Smooth muscle cell (in vitro differentiated cells): ENCODE results near the gene NR2E3. TPM values are rescaled to one million over a fixed set of nuclear protein-coding genes. Genes with fewer than 3 reads are reported as not detected.

Experiments used
- DNase-seq: peaks from one replicate; lab custom pipeline; 2025; ENCODE audit not compliant: unreplicated experiment; lab: John Stamatoyannopoulos, UW
- H2AFZ ChIP-seq: fragments of 200-600 bp; sonication (generic); 2 replicates; pipeline ENCODE4 v1.6.0; 2016; ENCODE audit warnings: antibody characterized with exemption, low read depth, mild to moderate bottlenecking
- H3F3A ChIP-seq: fragments of 200-600 bp; sonication (generic); 2 replicates; pipeline ENCODE4 v1.6.0; 2017; ENCODE audit warnings: antibody characterized with exemption, low read depth
- H3K27ac ChIP-seq: fragments of 200-600 bp; sonication (generic); 2 replicates; pipeline ENCODE4 v1.5.1; 2016; ENCODE audit warnings: low read depth, mild to moderate bottlenecking
- H3K27me3 ChIP-seq: fragments of 200-600 bp; sonication (generic); 2 replicates; pipeline ENCODE4 v1.6.1; 2016; ENCODE audit warnings: low read depth, mild to moderate bottlenecking
- H3K36me3 ChIP-seq: fragments of 200-600 bp; sonication (generic); 2 replicates; pipeline ENCODE4 v1.5.1; 2016; ENCODE audit warnings: low read depth
- H3K4me1 ChIP-seq: fragments of 200-600 bp; sonication (generic); 2 replicates; pipeline ENCODE4 v1.5.1; 2016; ENCODE audit warnings: low read depth
- H3K4me2 ChIP-seq: fragments of 200-600 bp; sonication (generic); 2 replicates; pipeline ENCODE4 v1.6.0; 2016; ENCODE audit warnings: mild to moderate bottlenecking
- H3K4me3 ChIP-seq: fragments of 200-600 bp; sonication (generic); 2 replicates; pipeline ENCODE4 v1.5.1; 2016; ENCODE audit warnings: mild to moderate bottlenecking
- H3K79me2 ChIP-seq: fragments of 200-600 bp; sonication (generic); 2 replicates; pipeline ENCODE4 v1.6.0; 2016; ENCODE audit warnings: low read depth, mild to moderate bottlenecking
- H3K9ac ChIP-seq: fragments of 200-600 bp; sonication (generic); 2 replicates; pipeline ENCODE4 v1.6.0; 2016; ENCODE audit warnings: low read depth
- H3K9me3 ChIP-seq: fragments of 200-600 bp; sonication (generic); replicated peaks from 2 replicates; pipeline ENCODE4 v1.5.1; 2016; ENCODE audit warnings: low read depth
- H4K20me1 ChIP-seq: fragments of 200-600 bp; sonication (generic); 2 replicates; pipeline ENCODE4 v1.6.0; 2016; ENCODE audit warnings: low read depth
- CTCF ChIP-seq: fragments of 200-600 bp; sonication (generic); IDR thresholded peaks from 2 replicates; pipeline ENCODE4 v1.5.1; 2017; ENCODE audit warnings: borderline replicate concordance, mild to moderate bottlenecking, antibody characterized with exemption; ENCODE audit not compliant: insufficient read depth, poor library complexity, severe bottlenecking
- WGBS: methylation state at CpG from one replicate; pipeline ENCODE4 v1.1.7; 2016; ENCODE audit warnings: low lambda C conversion rate; 5-methylcytosine and 5-hydroxymethylcytosine counted together
- polyA plus RNA-seq: library from polyadenylated mRNA; unstranded; fragments of >200 nt; fragmentation: Nextera tagmentation; extraction: Ambion mirVana; gene quantifications from 2 replicates; pipeline ENCODE4 v1.2.1, GENCODE V29; 2016
- total RNA-seq: library from RNA; depleted of rRNA; stranded (reverse); fragments of >200 nt; gene quantifications from 2 replicates; pipeline ENCODE4 v1.2.3, GENCODE V29; 2014

NR2E3 gene
- total and polyA plus RNA-seq, 2 experiments from 2014 or later, result not detected

GRCh38 chr15:71777216-71777943 lies 33.0 kb upstream of the NR2E3 start:
- Histone ChIP-seq H3K4me3 (no peak overlapping the region), H3K9me3 (no peaks in the 10 kb centered on the region), H2AFZ (no peak overlapping the region), H3K27me3 (no peaks in the 10 kb centered on the region), H3K4me2 (no peak overlapping the region), H4K20me1 (no peaks in the 10 kb centered on the region), H3K79me2 (no peaks in the 10 kb centered on the region), H3K4me1 (peaks cover 5% of the 10 kb centered on the region), H3K27ac (no peak overlapping the region), H3F3A (no peaks in the 10 kb centered on the region), H3K36me3 (no peaks in the 10 kb centered on the region), H3K9ac (no peak overlapping the region)
- 92% methylated on average over 16 of the region's 16 CpGs for WGBS
- DNase-seq, result no peak
- no peak for TF ChIP-seq CTCF

- TF ChIP-seq CTCF, result no peak
- no peak overlapping the region for H3K4me2 ChIP-seq
- no peaks in the 10 kb centered on the region for H4K20me1 ChIP-seq
- H3F3A ChIP-seq, result no peaks in the 10 kb centered on the region
- H3K4me1 ChIP-seq, result peaks cover 5% of the 10 kb centered on the region
- no peak overlapping the region for H3K4me3 ChIP-seq
- no peaks in the 10 kb centered on the region for H3K9me3 ChIP-seq
- no peak overlapping the region for H3K27ac ChIP-seq
- H3K9ac ChIP-seq, result no peak overlapping the region
- no peaks in the 10 kb centered on the region for H3K36me3 ChIP-seq
- DNase-seq, result no peak
- H2AFZ ChIP-seq, result no peak overlapping the region
- no peaks in the 10 kb centered on the region for H3K79me2 ChIP-seq
- 77% methylated on average over 6 of the region's 6 CpGs for WGBS
- H3K27me3 ChIP-seq, result no peaks in the 10 kb centered on the region
Measured at GRCh38 chr15:71779073-71779797, 31.1 kb upstream of the NR2E3 start.

GRCh38 chr15:71780115-71780976 lies 30.0 kb upstream of the NR2E3 start:
- 34% methylated on average over 13 of the region's 13 CpGs for whole genome bisulfite sequencing
- peak; percentile 82 for TF ChIP-seq CTCF
- H3K9ac ChIP-seq, result peak overlapping the region; percentile 8
- no peak overlapping the region for H3K27ac ChIP-seq
- H3K4me2 ChIP-seq, result peak overlapping the region; percentile 46
- H3K79me2 ChIP-seq, result no peaks in the 10 kb centered on the region
- no peaks in the 10 kb centered on the region for H3K36me3 ChIP-seq
- no peaks in the 10 kb centered on the region for H4K20me1 ChIP-seq
- no peaks in the 10 kb centered on the region for H3K27me3 ChIP-seq
- H3K4me3 ChIP-seq, result no peak overlapping the region
- H3K9me3 ChIP-seq, result no peaks in the 10 kb centered on the region
- no peak for DNase-seq
- H2AFZ ChIP-seq, result peak overlapping the region; percentile 2
- H3F3A ChIP-seq, result no peaks in the 10 kb centered on the region
- H3K4me1 ChIP-seq, result peaks cover 5% of the 10 kb centered on the region
